HG03108 (cell line): ENCODE data around the gene FOXK1.
"Not testable (repeated sequence)": the region's sequence is repeated elsewhere in the genome, so short reads cannot be mapped to it uniquely, and the experiment has no call there.

Experiments used
- ATAC-seq: cut with Tn5 transposase; IDR thresholded peaks from one replicate; pipeline ENCODE4 v1.9.1; 2021; ENCODE audit warnings: moderate library complexity; ENCODE audit not compliant: unreplicated experiment

FOXK1 gene

DNA sequence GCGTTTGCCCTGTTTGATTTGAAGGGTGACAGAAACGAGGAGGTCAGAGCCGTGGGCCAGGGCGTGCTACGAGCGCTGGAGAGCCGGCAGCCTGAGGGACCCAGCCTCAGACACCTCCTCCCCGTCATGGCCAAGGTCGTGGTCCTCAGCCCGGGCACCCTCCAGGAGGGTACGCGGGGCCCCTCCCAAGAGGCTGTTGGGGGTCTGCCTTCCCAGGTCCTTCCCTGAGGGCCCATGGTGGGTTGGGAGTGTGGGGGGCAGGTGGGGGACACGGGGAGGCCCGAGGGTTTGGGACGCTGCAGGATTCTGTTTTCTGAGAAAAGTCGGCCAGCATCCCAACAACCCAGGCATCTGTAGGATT is 101.2 kb downstream of the FOXK1 start:
- no peak for ATAC-seq

- ATAC-seq: no peak
These were observed 101.8 kb downstream of the FOXK1 start for GRCh38 chr7:4783762-4784351.

DNA sequence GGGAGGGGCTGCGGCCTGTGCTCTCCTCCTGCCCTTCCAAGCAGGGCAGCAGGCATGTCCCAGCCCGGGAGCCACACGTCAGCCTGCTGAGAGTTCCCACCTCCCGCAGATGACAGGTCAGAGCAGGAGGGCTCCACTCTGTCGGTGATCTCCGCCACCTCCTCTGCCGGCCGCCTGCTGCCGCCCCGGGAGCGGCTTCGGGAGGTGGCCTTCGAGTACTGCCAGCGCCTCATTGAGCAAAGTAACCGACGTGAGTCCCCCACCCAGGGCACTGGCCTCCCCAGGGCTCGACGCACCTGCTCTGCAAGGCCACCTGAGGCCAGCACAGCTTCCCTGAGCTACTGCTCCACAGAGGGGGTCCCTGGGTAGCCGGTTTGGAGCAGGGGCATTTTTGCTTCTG is 102.7 kb downstream of the FOXK1 start:
- ATAC-seq: no peak

- no peak for ATAC-seq
These were observed 103.3 kb downstream of the FOXK1 start for GRCh38 chr7:4785371-4785770.

DNA sequence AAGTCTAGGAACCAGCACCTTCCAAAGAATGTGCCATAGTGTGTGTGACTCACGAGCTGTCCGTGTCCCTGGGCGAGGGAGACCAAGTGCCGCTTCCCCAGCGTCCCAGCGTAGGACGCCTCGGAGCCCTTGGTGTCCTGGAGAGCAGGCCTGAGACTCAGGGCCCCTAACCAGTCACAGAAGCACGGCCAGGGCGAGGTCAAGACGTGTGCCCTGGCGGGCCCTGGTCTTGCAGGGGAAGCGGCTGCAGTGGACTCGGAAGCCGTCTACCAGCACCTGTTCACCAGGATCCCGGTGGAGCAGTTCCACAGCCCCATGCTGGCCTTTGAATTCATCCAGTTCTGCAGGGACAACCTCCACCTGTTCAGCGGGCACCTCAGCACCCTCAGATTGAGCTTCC is 103.9 kb downstream of the FOXK1 start:
- no peak for ATAC-seq

DNA sequence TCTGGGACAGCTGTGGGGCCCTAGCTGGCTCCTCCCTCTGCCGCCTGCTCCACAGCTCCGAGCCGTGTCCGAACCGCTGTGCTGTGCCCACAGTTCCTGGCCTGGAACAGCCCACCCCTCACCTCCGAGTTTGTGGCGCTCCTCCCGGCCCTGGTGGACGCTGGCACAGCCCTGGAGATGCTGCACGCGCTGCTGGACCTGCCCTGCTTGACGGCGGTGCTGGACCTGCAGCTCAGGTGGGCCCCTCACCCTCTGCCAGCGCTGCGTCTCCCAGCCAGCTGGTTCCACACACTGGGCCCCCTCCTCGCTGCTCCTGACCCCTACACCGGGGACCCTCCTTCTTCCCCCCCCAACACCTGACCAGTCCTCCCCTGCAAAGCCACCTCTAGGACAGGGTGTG is 105.4 kb downstream of the FOXK1 start:
- ATAC-seq: no peak

- ATAC-seq: no peak
These were observed 106.0 kb downstream of the FOXK1 start for GRCh38 chr7:4787947-4788626.

DNA sequence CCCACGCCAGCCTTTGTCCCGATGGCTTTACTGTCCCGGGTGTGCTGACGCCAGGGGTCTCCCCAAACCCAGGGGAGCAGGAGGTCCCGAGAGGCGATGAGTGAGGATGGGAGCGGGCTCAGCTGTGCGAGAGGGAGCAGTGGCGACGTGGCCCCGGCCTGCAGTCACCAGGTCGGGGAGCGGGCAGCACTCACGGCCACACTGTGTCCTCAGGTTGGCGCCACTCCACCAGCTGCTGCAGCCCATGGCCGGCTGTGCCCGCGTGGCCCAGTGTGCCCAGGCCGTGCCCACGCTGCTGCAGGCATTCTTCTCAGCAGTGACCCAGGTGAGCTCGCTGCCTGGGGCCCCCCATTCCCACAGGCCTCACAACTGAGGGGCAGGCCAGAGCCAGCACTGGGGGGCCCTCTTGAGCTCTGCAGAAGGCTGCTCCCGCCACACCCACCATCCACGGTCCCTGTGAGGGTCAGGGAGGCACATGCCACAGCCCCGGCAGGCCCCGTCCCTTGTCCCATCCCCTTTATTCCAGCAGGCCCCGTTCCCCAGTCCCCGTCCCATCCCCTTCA is 106.6 kb downstream of the FOXK1 start:
- no peak for ATAC-seq

- ATAC-seq: no peak
These were observed 107.3 kb downstream of the FOXK1 start for GRCh38 chr7:4789194-4790077.

- ATAC-seq: no peak
These were observed 108.0 kb downstream of the FOXK1 start for GRCh38 chr7:4790078-4790465.

- ATAC-seq: no peak
These were observed 108.5 kb downstream of the FOXK1 start for GRCh38 chr7:4790516-4790991.

DNA sequence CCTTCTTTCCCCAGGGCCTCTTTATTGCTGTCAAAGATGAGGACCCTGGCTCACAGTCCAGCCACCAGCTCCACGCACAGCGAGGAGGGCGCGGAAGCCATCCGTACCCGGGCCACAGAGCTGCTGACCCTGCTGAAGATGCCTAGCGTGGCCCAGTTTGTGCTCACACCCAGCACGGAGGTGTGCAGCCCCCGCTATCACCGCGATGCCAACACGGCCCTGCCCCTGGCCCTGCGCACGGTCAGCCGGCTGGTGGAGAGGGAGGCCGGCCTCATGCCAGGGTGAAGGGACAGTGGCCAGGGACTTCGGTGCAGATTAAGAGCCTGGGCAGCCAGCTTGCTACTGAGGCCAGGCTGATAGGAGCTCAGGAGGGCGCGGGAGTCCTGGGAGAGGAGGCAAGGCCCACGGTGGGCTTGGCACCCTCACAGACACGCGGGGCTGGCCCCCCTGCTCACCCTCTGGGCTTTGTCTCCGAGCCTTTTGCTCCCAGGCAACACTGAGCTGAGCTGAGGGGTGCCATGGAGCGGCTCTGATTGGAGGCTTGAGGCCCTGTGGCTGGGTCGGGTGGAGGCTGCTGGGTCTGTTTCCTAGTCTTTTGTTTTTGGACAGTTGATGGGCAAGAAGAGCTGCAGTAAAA is 109.1 kb downstream of the FOXK1 start:
- no peak for ATAC-seq

- no peak for ATAC-seq
These were observed 109.8 kb downstream of the FOXK1 start for GRCh38 chr7:4791738-4792536.

- no peak for ATAC-seq
These were observed 110.5 kb downstream of the FOXK1 start for GRCh38 chr7:4792537-4793126.

DNA sequence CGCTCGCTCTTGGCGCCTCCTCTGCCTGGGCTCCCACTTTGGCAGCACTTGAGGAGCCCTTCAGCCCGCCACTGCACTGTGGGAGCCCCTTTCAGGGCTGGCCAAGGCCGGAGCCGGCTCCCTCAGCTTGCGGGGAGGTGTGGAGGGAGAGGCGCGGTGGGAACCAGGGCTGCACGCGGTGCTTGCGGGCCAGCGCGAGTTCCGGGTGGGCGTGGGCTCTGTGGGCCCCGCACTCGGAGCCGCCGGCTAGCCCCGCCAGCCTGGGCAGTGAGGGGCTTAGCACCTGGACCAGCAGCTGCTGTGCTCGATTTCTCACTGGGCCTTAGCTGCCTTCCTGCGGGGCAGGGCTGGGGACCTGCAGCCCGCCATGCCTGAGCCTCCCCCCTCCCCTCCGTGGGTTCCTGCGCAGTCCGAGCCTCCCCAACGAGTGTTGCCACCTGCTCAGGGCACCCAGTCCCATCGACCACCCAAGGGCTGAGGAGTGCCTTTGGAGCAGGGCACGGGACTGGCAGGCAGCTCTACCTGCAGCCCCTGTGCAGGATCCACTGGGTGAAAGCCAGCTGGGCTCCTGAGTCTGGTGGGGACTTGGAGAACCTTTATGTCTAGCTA is 111.4 kb downstream of the FOXK1 start:
- not testable (repeated sequence) for ATAC-seq

GRCh38 chr7:4794171-4794570 is 112.1 kb downstream of the FOXK1 start:
- ATAC-seq: not testable (repeated sequence)

- ATAC-seq: no peak
These were observed 112.7 kb downstream of the FOXK1 start for GRCh38 chr7:4794591-4795350.

DNA sequence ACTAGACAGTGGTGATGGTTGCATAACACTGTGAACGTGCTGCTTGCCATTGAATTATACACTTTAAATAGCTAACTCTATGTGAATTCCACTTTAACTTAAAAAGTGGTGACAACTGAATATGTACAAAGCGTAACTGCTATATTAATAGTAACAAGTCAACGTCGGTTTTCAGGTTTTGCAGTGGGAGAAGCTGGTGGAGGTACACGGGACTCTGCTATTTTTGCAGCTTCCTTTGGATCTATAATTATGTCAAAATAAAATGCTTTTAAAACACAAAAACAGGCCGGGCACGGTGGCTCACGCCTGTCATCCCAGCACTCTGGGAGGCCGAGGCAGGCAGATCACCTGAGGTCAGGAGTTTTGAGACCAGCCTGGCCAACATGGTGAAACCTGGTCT is 114.4 kb downstream of the FOXK1 start:
- no peak for ATAC-seq
